ENCODE results near the gene RC3H2. TPM values are rescaled to one million over a fixed set of nuclear protein-coding genes. Genes with fewer than 3 reads are reported as not detected.

RC3H2 gene
- total RNA-seq, 1 experiment from 2014 or later = 57.6 TPM

GRCh38 chr9:122936464-122936863, 31.3 kb upstream of the RC3H2 start:
- H3K36me3 ChIP-seq (ENCODE audit: control insufficient read depth, insufficient read depth, low read length) = peaks cover 9% of the 10 kb centered on the region
- no peaks in the 10 kb centered on the region for H3K4me1 ChIP-seq (ENCODE audit: control insufficient read depth, insufficient read depth, low read length)
- DNase-seq (ENCODE audit: low read depth, low spot score) (no peak), ATAC-seq (no peak)
- H3K27me3 ChIP-seq (ENCODE audit: control insufficient read depth, insufficient read depth, low read length) = no peaks in the 10 kb centered on the region
- H3K4me3 ChIP-seq (ENCODE audit: low read depth in 2 of 2, low read length in 2 of 2) = no peak overlapping the region
- BruUV-seq (replicated peaks) = TSS peak; percentile 12
- H3K9me3 ChIP-seq (ENCODE audit: control insufficient read depth, insufficient read depth, low read depth, low read length) = no peaks in the 10 kb centered on the region
- POLR2A ChIA-PET = no interaction called here
- H3K27ac ChIP-seq (ENCODE audit: low read length) = no peak overlapping the region
- intact Hi-C loops (cut with micrococcal nuclease; ENCODE audit: unreplicated experiment) (no loop called here), in situ Hi-C loops (cut with HindIII; ENCODE audit: low pct_unique_long_range_greater_than_20kb, low sequenced_read_pairs) (no loop called here)
- CTCF ChIA-PET = no interaction called here
- no peak for TF ChIP-seq POLR2AphosphoS5 (IDR thresholded peaks at IDR 0.05; ENCODE audit: low read depth, low read length)
- TF ChIP-seq, protein P1, sequence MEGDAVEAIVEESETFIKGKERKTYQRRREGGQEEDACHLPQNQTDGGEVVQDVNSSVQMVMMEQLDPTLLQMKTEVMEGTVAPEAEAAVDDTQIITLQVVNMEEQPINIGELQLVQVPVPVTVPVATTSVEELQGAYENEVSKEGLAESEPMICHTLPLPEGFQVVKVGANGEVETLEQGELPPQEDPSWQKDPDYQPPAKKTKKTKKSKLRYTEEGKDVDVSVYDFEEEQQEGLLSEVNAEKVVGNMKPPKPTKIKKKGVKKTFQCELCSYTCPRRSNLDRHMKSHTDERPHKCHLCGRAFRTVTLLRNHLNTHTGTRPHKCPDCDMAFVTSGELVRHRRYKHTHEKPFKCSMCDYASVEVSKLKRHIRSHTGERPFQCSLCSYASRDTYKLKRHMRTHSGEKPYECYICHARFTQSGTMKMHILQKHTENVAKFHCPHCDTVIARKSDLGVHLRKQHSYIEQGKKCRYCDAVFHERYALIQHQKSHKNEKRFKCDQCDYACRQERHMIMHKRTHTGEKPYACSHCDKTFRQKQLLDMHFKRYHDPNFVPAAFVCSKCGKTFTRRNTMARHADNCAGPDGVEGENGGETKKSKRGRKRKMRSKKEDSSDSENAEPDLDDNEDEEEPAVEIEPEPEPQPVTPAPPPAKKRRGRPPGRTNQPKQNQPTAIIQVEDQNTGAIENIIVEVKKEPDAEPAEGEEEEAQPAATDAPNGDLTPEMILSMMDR (IDR thresholded peaks at IDR 0.05) = no peak
- no peak for TF ChIP-seq SIN3A (IDR thresholded peaks at IDR 0.05; ENCODE audit: borderline replicate concordance, insufficient read depth, low read depth, low read length)
- no peak for TF ChIP-seq TCF7L2 (IDR thresholded peaks at IDR 0.05; ENCODE audit: low read depth, low read length)
- TF ChIP-seq REST (IDR thresholded peaks at IDR 0.05; ENCODE audit: insufficient read depth in 1 of 2, low read depth in 2 of 2, low read length in 1 of 2) = no peak

- CTCF ChIA-PET = no interaction called here
These were observed 26.3 kb upstream of the RC3H2 start, which contains the start of gene ZBTB26 for GRCh38 chr9:122931226-122932121. Gene ZBTB26 (minus strand): TSS chr9:122931512. CDS start chr9:122919934, 11,578 bp downstream.

More at GRCh38 chr9:122931226-122932121, 26.3 kb upstream of the RC3H2 start, which contains the start of gene ZBTB26:
- Histone ChIP-seq H3K9me3 (ENCODE audit: control insufficient read depth, insufficient read depth, low read depth, low read length) (no peaks in the 10 kb centered on the region), H3K4me1 (ENCODE audit: control insufficient read depth, insufficient read depth, low read length) (peaks cover 7% of the 10 kb centered on the region; the same call in 1 of the 2 replicates), H3K4me3 (ENCODE audit: low read depth in 2 of 2, low read length in 2 of 2) (peak within 1 kb of the TSS; percentile 87 to 92), H3K27ac (ENCODE audit: low read length) (peak within 1 kb of the TSS; percentile 95), H3K27me3 (ENCODE audit: control insufficient read depth, insufficient read depth, low read length) (no peaks in the 10 kb centered on the region), H3K36me3 (ENCODE audit: control insufficient read depth, insufficient read depth, low read length) (peaks cover 9% of the 10 kb centered on the region)
- ATAC-seq = peak; percentile 99
- BruUV-seq (replicated peaks) = no TSS peak
- intact Hi-C loops (cut with micrococcal nuclease; ENCODE audit: unreplicated experiment) = no loop called here
- in situ Hi-C loops (cut with HindIII; ENCODE audit: low pct_unique_long_range_greater_than_20kb, low sequenced_read_pairs) = no loop called here
- POLR2A ChIA-PET = interaction anchor here (0.6 to 1.1 kb wide), 3 partner anchors 9 to 172 kb away, joined by 3 read pairs; partner anchors contain the start of gene RABGAP1
- TF ChIP-seq SIN3A (IDR thresholded peaks at IDR 0.05; ENCODE audit: borderline replicate concordance, insufficient read depth, low read depth, low read length) = peak; percentile 70; the same call in 1 of the 2 replicates
- TF ChIP-seq TCF7L2 (IDR thresholded peaks at IDR 0.05; ENCODE audit: low read depth, low read length) = no peak
- peak; percentile 76 for TF ChIP-seq POLR2AphosphoS5 (IDR thresholded peaks at IDR 0.05; ENCODE audit: low read depth, low read length)
- peak; percentile 63 for DNase-seq (ENCODE audit: low read depth, low spot score)

All from Panc1 (cell line).